ENCODE data around the gene RETSAT.

RETSAT gene

DNA sequence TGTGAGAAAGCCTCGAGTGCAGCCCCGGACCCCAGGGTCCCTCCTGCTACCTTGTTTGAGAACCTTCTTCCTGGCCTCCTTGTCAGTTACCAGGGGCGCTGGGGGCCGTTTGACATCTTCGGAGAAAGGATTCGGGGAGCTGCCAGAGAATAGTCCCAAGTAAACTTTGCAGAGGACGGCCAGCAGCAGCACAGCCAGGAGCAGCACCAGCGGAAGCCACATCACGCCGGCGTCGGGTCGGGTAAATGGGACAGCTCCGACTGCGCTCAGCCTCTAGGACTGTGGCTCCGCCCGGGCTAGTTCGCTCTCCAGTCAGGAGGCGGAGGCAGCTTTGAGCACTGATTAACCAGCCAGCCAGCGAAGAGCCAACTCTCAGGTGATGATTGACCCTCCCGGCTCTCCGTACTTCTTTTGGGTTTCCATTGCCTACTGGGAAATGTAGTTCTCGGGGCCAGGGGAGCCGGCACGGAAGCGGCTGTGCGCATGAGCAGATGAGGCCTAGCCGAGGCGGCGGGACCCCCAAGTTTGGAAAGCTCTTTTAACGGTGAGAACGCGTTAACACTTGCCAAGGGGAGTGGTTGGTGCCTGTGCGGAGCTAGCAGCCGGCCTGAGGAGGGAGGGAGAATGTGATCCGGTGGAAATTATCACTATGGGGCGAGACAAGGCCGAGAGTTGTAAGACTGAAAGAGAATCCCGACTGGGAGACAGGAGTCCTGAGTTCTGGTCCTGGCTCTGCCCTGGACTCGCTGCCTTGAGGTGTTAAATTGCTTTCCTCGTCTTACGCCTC, at the start of gene RETSAT, which contains the start of gene ELMOD3:
TSS of gene RETSAT (minus strand) at position 243 of the 787 bp plus-strand sequence. CDS start at position 222, 21 bp downstream.
TSS of gene ELMOD3 (plus strand) at position 484 of the 787 bp plus-strand sequence. CDS start 2,430 bp downstream, outside the sequence.
- TF ChIP-seq, protein P1, sequence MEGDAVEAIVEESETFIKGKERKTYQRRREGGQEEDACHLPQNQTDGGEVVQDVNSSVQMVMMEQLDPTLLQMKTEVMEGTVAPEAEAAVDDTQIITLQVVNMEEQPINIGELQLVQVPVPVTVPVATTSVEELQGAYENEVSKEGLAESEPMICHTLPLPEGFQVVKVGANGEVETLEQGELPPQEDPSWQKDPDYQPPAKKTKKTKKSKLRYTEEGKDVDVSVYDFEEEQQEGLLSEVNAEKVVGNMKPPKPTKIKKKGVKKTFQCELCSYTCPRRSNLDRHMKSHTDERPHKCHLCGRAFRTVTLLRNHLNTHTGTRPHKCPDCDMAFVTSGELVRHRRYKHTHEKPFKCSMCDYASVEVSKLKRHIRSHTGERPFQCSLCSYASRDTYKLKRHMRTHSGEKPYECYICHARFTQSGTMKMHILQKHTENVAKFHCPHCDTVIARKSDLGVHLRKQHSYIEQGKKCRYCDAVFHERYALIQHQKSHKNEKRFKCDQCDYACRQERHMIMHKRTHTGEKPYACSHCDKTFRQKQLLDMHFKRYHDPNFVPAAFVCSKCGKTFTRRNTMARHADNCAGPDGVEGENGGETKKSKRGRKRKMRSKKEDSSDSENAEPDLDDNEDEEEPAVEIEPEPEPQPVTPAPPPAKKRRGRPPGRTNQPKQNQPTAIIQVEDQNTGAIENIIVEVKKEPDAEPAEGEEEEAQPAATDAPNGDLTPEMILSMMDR (IDR thresholded peaks at IDR 0.05; ENCODE audit: low read depth, low read length), result no peak

DNA sequence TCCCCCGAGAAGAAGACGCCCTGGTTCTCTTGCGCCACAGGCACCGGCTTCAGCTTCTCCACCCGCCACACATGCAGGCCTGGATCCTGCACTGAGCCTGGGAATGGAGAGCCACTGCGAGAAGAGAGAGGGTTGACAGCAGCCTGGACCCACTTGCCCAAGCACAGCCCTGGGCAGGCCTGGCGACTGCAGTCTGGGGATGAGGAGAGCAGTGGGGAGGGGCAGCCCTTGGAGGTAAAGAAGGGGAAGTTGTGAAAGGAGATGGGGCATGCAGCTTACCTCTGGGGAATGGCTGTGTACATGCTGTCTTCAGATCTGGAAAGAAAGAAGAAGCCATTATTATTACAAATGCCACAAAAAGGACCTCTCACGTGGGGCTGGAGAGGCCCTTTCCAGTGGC, 47.5 kb upstream of the RETSAT start:
- no peak for DNase-seq (ENCODE audit: extremely low read depth, low read depth)
- TF ChIP-seq, protein P1 (IDR thresholded peaks at IDR 0.05; ENCODE audit: low read depth, low read length), result no peak

More for the DNA sequence above, at the start of gene RETSAT, which contains the start of gene ELMOD3:
- DNase-seq (ENCODE audit: extremely low read depth, low read depth), result peak; percentile 99

DNA sequence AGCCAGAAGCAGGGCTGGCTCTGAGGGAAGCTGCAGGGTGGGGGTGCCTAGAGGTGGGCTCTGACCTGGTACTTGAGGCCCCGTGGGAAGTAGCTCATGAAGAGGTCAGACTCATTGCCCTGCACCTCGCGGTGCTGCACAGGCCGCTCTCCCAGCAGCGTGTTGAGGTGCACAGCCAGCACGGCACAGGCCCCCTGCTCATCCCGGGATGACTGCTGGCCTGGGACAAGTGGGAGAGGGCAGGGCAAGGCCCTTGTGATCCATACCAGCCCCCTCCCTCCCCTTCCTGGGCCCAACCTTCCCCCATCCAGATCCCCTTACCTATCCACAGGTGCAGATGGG, 47.1 kb upstream of the RETSAT start:
- no peak for DNase-seq (ENCODE audit: extremely low read depth, low read depth)
- TF ChIP-seq, protein P1 (IDR thresholded peaks at IDR 0.05; ENCODE audit: low read depth, low read length), result no peak

DNA sequence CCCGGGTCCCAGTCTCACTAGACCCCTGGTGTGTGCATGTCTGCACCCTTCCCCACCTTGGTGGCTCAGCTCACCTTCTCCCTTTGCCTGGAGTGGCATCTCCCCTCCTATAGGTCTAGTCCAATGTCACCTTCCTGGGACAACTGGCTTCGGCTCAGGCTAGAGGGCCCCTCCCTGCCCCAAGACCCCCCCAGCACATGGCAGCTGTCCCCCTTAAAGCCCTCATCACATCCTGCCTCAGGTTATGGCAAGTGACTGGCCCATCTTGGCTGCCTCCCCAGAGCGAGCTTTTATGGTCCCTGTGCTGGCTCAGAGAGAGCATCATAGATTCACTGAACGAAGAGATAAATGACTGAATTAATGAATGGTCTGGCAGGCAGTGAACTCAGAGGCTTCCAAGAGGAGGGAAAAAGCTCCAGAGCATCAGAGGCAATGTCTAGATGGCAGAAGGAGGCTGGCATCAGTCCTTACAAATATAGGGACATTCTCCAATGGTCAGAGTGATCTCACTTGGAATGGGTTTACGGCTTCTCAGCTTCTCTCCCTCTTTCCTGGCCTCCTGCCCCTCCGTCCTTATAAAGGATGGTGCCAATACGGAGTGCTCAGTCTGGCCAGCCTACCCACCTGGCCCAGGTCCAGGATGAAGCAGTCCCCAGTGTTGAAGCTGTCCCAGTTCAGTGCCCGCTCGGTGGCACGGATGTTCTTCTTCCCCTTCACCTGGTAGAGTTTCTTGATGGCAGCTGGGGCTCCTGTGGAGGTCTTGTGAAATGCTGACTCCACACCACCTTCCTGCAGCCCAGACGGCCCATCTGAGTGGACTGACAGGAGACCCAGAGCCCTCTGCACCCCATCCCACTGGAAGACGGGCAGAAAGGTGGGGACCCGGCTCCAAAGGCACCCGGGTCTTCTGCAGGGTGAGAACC, 46.5 kb upstream of the RETSAT start:
- no peak for DNase-seq (ENCODE audit: extremely low read depth, low read depth)

DNA sequence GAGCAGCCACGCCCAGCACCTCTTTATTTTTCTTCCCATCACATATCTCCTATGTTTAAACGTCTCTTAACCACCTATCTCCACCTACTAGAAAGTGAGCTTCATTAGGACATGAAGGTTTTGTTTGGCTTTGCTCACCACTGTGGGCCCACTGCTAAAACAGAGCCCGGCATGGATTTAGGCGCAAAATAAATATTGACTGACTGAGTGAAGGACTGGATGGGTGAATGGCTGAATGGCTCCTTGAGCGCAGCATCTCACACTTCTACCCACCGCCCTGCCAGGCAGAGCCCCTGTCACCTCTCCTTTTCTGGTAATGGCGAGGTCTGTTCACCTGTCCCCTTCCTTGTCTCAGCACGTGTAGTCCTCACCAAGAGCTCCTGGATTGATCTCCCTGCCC, 45.7 kb upstream of the RETSAT start:
- TF ChIP-seq, protein P1 (IDR thresholded peaks at IDR 0.05; ENCODE audit: low read depth, low read length), result no peak
- DNase-seq (ENCODE audit: extremely low read depth, low read depth), result no peak

More for the DNA sequence above, 46.5 kb upstream of the RETSAT start:
- TF ChIP-seq, protein P1 (IDR thresholded peaks at IDR 0.05; ENCODE audit: low read depth, low read length), result no peak

DNA sequence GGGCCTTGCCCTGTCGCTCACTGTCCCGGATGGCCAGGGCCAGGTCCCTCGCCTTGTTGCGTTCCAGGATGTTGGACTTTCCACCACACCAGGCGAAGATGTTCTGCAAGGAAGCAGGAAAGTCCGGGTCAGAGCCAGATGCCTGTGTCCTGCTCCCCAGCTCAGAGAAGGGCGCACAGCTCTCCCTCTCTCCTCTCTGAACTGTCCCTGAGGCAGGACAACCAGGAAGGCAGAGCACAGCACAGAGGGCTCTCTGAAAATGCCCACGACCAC, 44.8 kb upstream of the RETSAT start:
- DNase-seq (ENCODE audit: extremely low read depth, low read depth), result no peak
- TF ChIP-seq, protein P1 (IDR thresholded peaks at IDR 0.05; ENCODE audit: low read depth, low read length), result no peak

Measured in AG09319 (cell line).